K562 (cell line): ENCODE results near the gene TSPAN14. TPM values are rescaled to one million over a fixed set of nuclear protein-coding genes. Genes with fewer than 3 reads are reported as not detected.
A peak's percentile ranks its signal among the peaks of the same experiment; 100 is the strongest.

Experiments used
- ATF3 ChIP-seq, 2 experiments: fragments of 450-650 bp in 1 of 2; sonication (generic) in 1 of 2; formaldehyde crosslinking in 1 of 2; IDR thresholded peaks in 1 of 2; conservative IDR thresholded peaks in 1 of 2; 2 replicates each; pipeline versions ENCODE4 v1.6.1 to v1.8.1; 2016 to 2023; ENCODE audit warnings: mild to moderate bottlenecking in 2 of 2, moderate library complexity in 2 of 2, inconsistent platforms in 1 of 2, missing genetic modification reagents in 1 of 2
- BRCA1 ChIP-seq, 2 experiments: fragments of 450-650 bp in 1 of 2; sonication (generic) in 1 of 2; formaldehyde crosslinking in 1 of 2; IDR thresholded peaks; 2 replicates each; pipeline versions ENCODE4 v1.5.0 to v1.6.1; 2017 to 2020; ENCODE audit warnings: mild to moderate bottlenecking in 1 of 2, missing genetic modification reagents in 1 of 2
- CBFA2T3 ChIP-seq: fragments of 450-650 bp; IDR thresholded peaks from 2 replicates; pipeline ENCODE4 v1.6.1; 2017
- HIVEP1 ChIP-seq: fragments of 250-450 bp; sonication (Bioruptor Pico); IDR thresholded peaks from 2 replicates; pipeline ENCODE4 v1.4.0; 2020; ENCODE audit warnings: mild to moderate bottlenecking
- L3MBTL2 ChIP-seq: fragments of 450-650 bp; IDR thresholded peaks from 2 replicates; pipeline ENCODE4 v1.6.1; 2016; ENCODE audit warnings: mild to moderate bottlenecking, moderate library complexity
- MBD2 ChIP-seq: sonication (generic); IDR thresholded peaks from 2 replicates; pipeline ENCODE4 v1.6.1; 2016; ENCODE audit warnings: low read depth, borderline replicate concordance
- MLLT1 ChIP-seq, 2 experiments: fragments of 450-650 bp; IDR thresholded peaks; 2 replicates each; pipeline ENCODE4 v1.6.1; 2016
- PRMT5 ChIP-seq: sonication (generic); formaldehyde crosslinking; IDR thresholded peaks from 2 replicates; pipeline ENCODE4 v1.5.0; 2020; ENCODE audit warnings: missing genetic modification reagents
- RBBP5 ChIP-seq: fragments of 200-600 bp; sonication (generic); IDR thresholded peaks from 2 replicates; pipeline ENCODE4 v1.6.1; 2012; ENCODE audit warnings: borderline replicate concordance, mild to moderate bottlenecking, low read length, control low read depth, inconsistent platforms; ENCODE audit not compliant: insufficient read depth, poor library complexity, severe bottlenecking
- RBM15 ChIP-seq: fragments of 200-400 bp; formaldehyde crosslinking; IDR thresholded peaks from 2 replicates; pipeline ENCODE4 v1.6.1; 2018; ENCODE audit warnings: mild to moderate bottlenecking, low read length, moderate library complexity; ENCODE audit not compliant: insufficient read depth
- SFPQ ChIP-seq: fragments of 200-400 bp; formaldehyde crosslinking; IDR thresholded peaks from 2 replicates; pipeline ENCODE4 v1.6.1; 2017; ENCODE audit warnings: mild to moderate bottlenecking, low read depth, low read length, moderate library complexity
- SP2 ChIP-seq: IDR thresholded peaks from 2 replicates; pipeline ENCODE4 v1.6.1; 2011; ENCODE audit warnings: mild to moderate bottlenecking, low read depth, low read length, moderate library complexity; ENCODE audit not compliant: poor library complexity, severe bottlenecking; ENCODE audit errors: extremely low read depth
- TAF7 ChIP-seq: fragments of 450-650 bp; IDR thresholded peaks from 2 replicates; pipeline ENCODE4 v1.6.1; 2016; ENCODE audit warnings: missing genetic modification characterization, missing compliant biosample characterization
- THAP12 ChIP-seq: fragments of 250-450 bp; sonication (Bioruptor Pico); IDR thresholded peaks from 2 replicates; pipeline ENCODE4 v1.9.0; 2021; ENCODE audit warnings: mild to moderate bottlenecking, inconsistent platforms
- ZBTB5 ChIP-seq: fragments of 450-650 bp; IDR thresholded peaks from 2 replicates; pipeline ENCODE4 v1.6.1; 2017; ENCODE audit warnings: antibody characterized with exemption
- ZBTB7A ChIP-seq: IDR thresholded peaks from 2 replicates; pipeline ENCODE4 v1.6.1; 2011; ENCODE audit warnings: low read depth, mild to moderate bottlenecking, low read length, moderate library complexity, borderline replicate concordance; ENCODE audit not compliant: control insufficient read depth
- ZNF23 ChIP-seq: fragments of 250-450 bp; sonication (Bioruptor Pico); IDR thresholded peaks from 2 replicates; pipeline ENCODE4 v1.4.0; 2020; ENCODE audit warnings: mild to moderate bottlenecking
- polyA plus RNA-seq, 8 experiments: library from polyadenylated mRNA; depleted of rRNA in 4 of 8; stranded (reverse) in 5 of 8; unstranded in 3 of 8; fragments of >200 nt; fragmentation: Nextera tagmentation in 2 of 8; fragmentation: Illumina TruSeq in 1 of 8; extraction: Ambion mirVana in 2 of 8; extraction: Trizol in 1 of 8; gene quantifications; 2 replicates each; pipeline versions ENCODE4 v1.2.1 to v1.2.3, GENCODE V29; 2011 to 2014; ENCODE audit warnings: inconsistent platforms in 1 of 8, missing spikeins in 1 of 8
- total RNA-seq, 7 experiments: library from RNA; depleted of rRNA in 6 of 7; stranded (reverse); fragments of >200 nt in 6 of 7; fragmentation: Illumina TruSeq in 2 of 7; extraction: Trizol in 2 of 7; gene quantifications; 2 replicates each; pipeline versions ENCODE4 v1.2.1 to v1.2.3, GENCODE V29; 2011 to 2021; ENCODE audit warnings: low replicate concordance in 1 of 7

Gene TSPAN14
- total and polyA plus RNA-seq, 9 of the 15 experiments (the other 6 are each of a cell fraction or from before 2014, with no cell fraction given): 5.8 to 92.9 (median 23.3) TPM

GRCh38 chr10:80462981-80463741, 9.1 kb downstream of the TSPAN14 start (continued):
- TF ChIP-seq RBBP5: peak; percentile 31
- TF ChIP-seq CBFA2T3: no peak
- TF ChIP-seq THAP12: no peak
- TF ChIP-seq ATF3 (IDR thresholded peaks at IDR 0.05): peak; percentile 73
- TF ChIP-seq ATF3 (CRISPR knock-in tag; conservative IDR thresholded peaks at IDR 0.05): no peak
- TF ChIP-seq ZBTB5: no peak
- no peak for TF ChIP-seq SFPQ
- TF ChIP-seq MBD2: no peak
- no peak for TF ChIP-seq ZNF23 (CRISPR knock-in tag)
- no peak for TF ChIP-seq HIVEP1 (CRISPR knock-in tag)
- no peak for TF ChIP-seq TAF7 (tag)
- no peak for TF ChIP-seq RBM15
- TF ChIP-seq ZBTB7A: no peak
- no peak for TF ChIP-seq BRCA1 (IDR thresholded peaks at IDR 0.05)
- TF ChIP-seq BRCA1 (CRISPR knock-in tag; IDR thresholded peaks at IDR 0.05): no peak
- TF ChIP-seq L3MBTL2: no peak
- no peak for TF ChIP-seq MLLT1 (IDR thresholded peaks at IDR 0.05)
- no peak for TF ChIP-seq PRMT5 (CRISPR knock-in tag)
- no peak for TF ChIP-seq SP2
